HUES64 (cell line): ENCODE measurements around the gene GDF10.

ENCODE experiments used
- H3K27ac ChIP-seq: 2 replicates; pipeline ENCODE4 v1.7.0; 2013; ENCODE audit warnings: low read depth, low read length, inconsistent platforms
- H3K27me3 ChIP-seq: 2 replicates; pipeline ENCODE4 v1.6.1; 2013; ENCODE audit warnings: mild to moderate bottlenecking, low read length; ENCODE audit not compliant: insufficient read depth
- H3K36me3 ChIP-seq: 2 replicates; pipeline ENCODE4 v1.6.1; 2013; ENCODE audit warnings: mild to moderate bottlenecking, low read length; ENCODE audit not compliant: insufficient read depth
- H3K4me1 ChIP-seq: 2 replicates; pipeline ENCODE4 v1.6.1; 2013; ENCODE audit warnings: mild to moderate bottlenecking, low read length, moderate library complexity; ENCODE audit not compliant: insufficient read depth
- H3K4me3 ChIP-seq: 2 replicates; pipeline ENCODE4 v1.5.1; 2013; ENCODE audit warnings: mild to moderate bottlenecking, low read length, moderate library complexity
- H3K9ac ChIP-seq: 2 replicates; pipeline ENCODE4 v1.6.1; 2013; ENCODE audit warnings: mild to moderate bottlenecking, low read depth, low read length
- H3K9me3 ChIP-seq: 2 replicates; pipeline ENCODE4 v1.6.1; 2013; ENCODE audit warnings: low read depth, low read length; ENCODE audit not compliant: insufficient read depth
- WGBS: fragments of 150-250, 120-280 bp; methylation state at CpG from one replicate; pipeline ENCODE4 v1.1.7; 2013; ENCODE audit warnings: missing lambda C conversion rate; 5-methylcytosine and 5-hydroxymethylcytosine counted together

Gene GDF10

DNA sequence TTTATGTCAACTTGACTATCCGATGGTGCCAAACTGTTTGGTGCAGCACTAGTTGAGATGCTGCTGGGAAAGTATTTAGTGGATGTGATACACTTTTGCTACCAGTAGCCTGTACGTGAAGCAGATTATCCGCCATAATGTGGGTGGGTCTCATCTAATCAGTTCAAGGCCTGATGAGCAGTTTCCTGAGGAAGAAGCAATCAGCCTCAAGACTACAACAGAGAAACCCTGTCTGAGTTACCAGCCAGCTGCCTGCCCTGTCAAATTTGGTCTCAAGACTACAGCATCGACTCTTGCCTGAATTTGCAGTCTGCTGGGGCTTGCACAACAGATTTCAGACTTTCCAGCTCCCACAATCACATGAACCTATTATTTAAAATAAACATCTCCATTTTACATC, 37.3 kb downstream of the GDF10 start:
- Histone ChIP-seq H3K36me3 (no peaks in the 10 kb centered on the region), H3K27ac (no peak overlapping the region), H3K27me3 (0 out of 2 replicates have a peak, but pooled peaks cover 6% of the 10 kb centered on the region), H3K4me1 (peaks cover 5% of the 10 kb centered on the region; the same call in 1 of the 2 replicates), H3K9ac (no peak overlapping the region), H3K4me3 (no peak overlapping the region), H3K9me3 (no peaks in the 10 kb centered on the region)
- WGBS = 96% methylated on average over 4 of the region's 4 CpGs

DNA sequence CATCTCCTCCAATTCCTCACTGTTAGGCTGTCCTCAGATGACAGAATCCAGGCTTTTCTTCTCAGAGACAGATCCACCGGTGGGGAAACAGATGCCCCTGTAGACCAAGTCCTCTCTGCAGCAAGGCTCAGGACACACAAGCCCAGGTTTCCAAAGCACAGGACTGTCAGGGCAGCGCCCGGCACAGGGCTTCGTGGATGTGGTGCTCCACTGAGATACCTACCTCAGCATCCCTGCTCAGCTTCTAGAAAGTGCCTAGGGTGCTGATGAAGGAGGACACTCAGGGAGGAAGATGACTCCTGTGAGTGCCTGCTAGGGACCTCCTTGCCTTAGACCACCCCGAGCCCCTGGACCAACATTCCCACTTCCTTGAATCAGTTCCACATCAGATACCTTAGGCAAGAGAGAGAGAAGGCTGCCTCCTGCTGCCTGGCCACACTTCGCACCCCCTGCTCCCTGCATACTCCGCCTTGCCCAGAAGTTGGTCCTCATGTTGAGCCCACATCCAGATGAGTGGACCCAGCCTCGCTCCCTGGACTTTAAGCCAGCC, 39.3 kb downstream of the GDF10 start:
- Histone ChIP-seq H3K9me3 (no peaks in the 10 kb centered on the region), H3K4me3 (no peak overlapping the region), H3K36me3 (no peaks in the 10 kb centered on the region), H3K9ac (no peak overlapping the region), H3K27me3 (0 out of 2 replicates have a peak, but pooled peaks cover 6% of the 10 kb centered on the region), H3K4me1 (peaks cover 12% of the 10 kb centered on the region; the same call in 1 of the 2 replicates), H3K27ac (no peak overlapping the region)
- 93% methylated on average over 8 of the region's 8 CpGs for WGBS

DNA sequence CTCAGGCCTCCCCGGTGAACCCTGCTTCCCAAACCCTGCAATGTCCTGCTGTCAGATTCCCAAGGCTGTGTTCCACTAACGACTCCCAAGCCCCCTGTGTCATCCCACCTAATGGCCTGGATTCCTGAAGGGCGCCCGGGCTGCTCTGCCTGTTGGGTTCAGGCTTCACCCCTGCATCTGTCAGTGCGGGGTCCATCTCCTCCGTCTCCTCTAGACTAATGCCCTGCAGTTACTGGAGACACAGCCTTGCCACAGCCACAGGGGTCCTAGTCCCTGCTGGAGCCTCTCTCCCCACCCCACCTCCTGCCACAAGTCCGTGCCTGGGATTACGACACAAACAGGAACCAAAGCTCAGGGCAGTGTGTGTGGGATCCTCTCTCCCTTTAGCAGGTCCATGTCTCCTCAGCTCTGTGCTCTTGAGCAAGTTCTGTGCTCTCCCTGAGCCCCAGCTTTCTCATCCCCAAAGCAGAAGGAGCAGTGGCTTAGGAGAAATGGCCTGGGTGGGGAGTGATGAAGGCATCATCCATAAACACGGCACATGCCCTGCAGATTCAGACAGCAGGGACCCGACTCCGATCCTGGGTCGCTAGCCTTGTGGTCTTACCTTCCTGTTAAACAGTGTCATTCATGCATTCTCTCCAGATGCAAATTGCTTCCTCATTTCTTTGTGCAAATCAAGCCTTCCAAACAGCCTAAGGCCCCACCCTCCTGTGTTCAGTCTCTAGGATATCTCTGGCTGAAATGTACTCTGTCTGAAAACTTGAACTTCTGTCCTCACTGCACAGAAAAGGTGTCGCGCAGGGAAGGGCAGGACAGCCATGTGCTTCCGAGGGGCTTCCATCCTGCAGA, 40.0 kb downstream of the GDF10 start:
- Histone ChIP-seq H3K27me3 (0 out of 2 replicates have a peak, but pooled peaks cover 3% of the 10 kb centered on the region), H3K36me3 (no peaks in the 10 kb centered on the region), H3K9me3 (no peaks in the 10 kb centered on the region), H3K9ac (no peak overlapping the region), H3K4me3 (no peak overlapping the region), H3K4me1 (peaks cover 12% of the 10 kb centered on the region; the same call in 1 of the 2 replicates), H3K27ac (no peak overlapping the region)
- 89% methylated on average over 15 of the region's 15 CpGs for WGBS

DNA sequence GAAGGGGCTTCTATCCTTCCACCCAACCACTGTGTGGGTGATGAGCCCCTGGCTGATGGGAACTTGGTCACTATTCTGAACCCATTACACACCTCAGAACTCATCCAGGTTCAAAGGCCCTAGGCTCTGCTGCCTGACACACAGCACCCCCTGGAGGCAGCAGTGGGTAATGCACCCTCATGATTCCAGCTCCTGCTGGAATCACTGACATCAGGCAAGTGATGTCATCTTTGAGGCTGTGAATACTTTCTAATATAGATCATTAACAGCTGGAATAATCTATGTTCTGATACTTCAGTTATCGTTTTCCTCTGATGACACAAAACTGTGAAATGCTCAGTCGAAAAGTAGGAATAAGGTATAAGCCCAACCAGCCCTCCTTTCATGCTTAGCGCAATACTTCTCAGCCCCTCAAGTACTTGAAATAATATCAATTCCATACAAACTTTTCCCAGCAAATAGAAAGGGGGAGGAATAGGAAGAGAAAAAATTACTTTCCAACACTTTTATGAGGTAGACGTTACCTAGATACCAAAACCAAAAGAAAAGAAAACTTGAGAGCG, 40.7 kb downstream of the GDF10 start:
- Histone ChIP-seq H3K9ac (no peak overlapping the region), H3K27ac (no peak overlapping the region)
- WGBS = 73% methylated on average over 4 of the region's 5 CpGs

DNA sequence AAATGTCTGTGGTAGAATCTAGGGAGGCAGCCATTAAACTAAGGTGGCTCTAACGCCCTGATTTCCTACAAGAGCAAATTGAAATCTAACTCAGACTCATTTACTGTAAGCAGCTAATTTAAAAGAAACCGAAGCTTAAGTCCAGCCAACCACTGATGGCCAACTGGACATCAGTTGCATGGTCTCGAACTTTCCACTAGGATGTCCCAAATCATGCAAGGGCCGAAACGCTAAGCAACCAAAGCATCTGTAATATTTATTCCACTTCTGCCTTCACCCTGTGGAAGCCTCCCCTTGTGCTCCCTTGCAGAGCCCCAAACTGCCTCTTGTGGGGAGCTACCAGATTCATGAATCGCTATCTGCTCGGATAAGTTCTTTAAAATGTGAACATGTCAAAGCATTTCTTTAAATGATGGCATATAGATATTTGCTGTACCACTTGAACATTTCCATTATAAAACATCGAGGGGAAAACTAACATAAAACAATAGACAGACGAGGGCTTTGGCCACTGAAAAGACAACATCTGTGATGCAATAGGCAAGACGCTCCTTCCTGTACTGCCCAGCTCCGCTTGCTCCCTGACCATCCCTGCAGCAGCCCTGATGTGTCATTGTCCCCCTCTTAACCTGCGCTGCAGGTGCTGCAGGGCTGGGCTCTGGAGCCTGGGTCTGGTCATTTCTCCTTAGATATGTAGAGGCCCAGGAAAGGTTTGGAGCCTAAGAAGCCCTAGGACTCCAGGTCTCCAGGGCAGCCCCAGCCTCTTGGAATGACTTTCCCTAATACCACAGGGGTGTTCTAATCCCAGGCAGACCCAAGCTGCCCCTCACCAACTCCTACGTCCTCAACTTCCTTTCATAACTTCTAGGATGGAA, 45.2 kb downstream of the GDF10 start:
- Histone ChIP-seq H3K9ac (no peak overlapping the region), H3K27me3 (no peaks in the 10 kb centered on the region), H3K36me3 (no peaks in the 10 kb centered on the region), H3K4me1 (peaks cover 12% of the 10 kb centered on the region; the same call in 1 of the 2 replicates), H3K9me3 (no peaks in the 10 kb centered on the region), H3K4me3 (no peak overlapping the region), H3K27ac (no peak overlapping the region)
- WGBS = 92% methylated on average over 13 of the region's 13 CpGs

More for the DNA sequence above, 40.7 kb downstream of the GDF10 start:
- Histone ChIP-seq H3K36me3 (no peaks in the 10 kb centered on the region), H3K9me3 (no peaks in the 10 kb centered on the region), H3K4me3 (no peak overlapping the region), H3K4me1 (peaks cover 12% of the 10 kb centered on the region; the same call in 1 of the 2 replicates), H3K27me3 (no peaks in the 10 kb centered on the region)

DNA sequence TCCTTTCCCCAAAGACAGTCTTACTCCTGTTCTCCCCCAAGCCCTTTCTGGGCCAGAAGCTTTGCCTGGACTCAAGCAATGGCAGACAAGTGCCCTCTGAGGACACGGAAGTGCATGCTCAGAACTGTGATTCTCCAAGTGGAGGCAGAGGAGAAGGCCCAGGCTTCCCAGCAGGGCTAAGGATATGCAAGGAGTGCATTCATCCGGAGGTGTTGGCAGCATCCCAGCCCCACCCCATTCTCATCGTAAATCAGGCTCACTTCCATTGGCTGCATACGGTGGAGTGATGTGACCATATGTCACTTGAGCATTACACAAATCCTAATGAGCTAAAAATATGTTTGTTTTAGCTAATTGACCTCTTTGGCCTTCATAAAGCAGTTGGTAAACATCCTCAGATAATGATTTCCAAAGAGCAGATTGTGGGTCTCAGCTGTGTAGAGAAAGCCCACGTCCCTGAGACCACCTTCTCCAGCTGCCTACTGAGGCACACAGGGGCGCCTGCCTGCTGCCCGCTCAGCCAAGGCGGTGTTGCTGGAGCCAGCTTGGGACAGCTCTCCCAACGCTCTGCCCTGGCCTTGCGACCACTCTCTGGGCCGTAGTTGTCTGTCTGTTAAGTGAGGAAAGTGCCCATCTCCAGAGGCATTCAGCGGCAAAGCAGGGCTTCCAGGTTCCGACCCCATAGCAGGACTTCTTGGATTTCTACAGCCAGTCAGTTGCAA, 46.7 kb downstream of the GDF10 start:
- peaks cover 12% of the 10 kb centered on the region; the same call in 1 of the 2 replicates for H3K4me1 ChIP-seq
- H3K27ac ChIP-seq = no peak overlapping the region
- 94% methylated on average over 13 of the region's 13 CpGs for WGBS
- H3K36me3 ChIP-seq = no peaks in the 10 kb centered on the region
- H3K9me3 ChIP-seq = no peaks in the 10 kb centered on the region
- H3K9ac ChIP-seq = no peak overlapping the region
- no peak overlapping the region for H3K4me3 ChIP-seq
- no peaks in the 10 kb centered on the region for H3K27me3 ChIP-seq

DNA sequence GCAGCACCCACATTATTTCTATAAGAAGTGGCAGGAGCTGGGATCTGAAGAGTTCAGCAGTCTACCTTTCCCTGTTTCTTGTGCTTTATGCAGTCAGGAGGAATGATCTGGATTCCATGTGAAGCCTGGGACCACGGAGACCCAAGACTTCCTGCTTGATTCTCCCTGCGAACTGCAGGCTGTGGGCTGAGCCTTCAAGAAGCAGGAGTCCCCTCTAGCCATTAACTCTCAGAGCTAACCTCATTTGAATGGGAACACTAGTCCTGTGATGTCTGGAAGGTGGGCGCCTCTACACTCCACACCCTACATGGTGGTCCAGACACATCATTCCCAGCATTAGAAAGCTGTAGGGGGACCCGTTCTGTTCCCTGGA, 47.3 kb downstream of the GDF10 start:
- Histone ChIP-seq H3K27ac (no peak overlapping the region), H3K9ac (no peak overlapping the region), H3K4me3 (no peak overlapping the region), H3K36me3 (no peaks in the 10 kb centered on the region), H3K27me3 (no peaks in the 10 kb centered on the region), H3K9me3 (no peaks in the 10 kb centered on the region), H3K4me1 (peaks cover 7% of the 10 kb centered on the region; the same call in 1 of the 2 replicates)
- WGBS = 88% methylated on average over 4 of the region's 4 CpGs

DNA sequence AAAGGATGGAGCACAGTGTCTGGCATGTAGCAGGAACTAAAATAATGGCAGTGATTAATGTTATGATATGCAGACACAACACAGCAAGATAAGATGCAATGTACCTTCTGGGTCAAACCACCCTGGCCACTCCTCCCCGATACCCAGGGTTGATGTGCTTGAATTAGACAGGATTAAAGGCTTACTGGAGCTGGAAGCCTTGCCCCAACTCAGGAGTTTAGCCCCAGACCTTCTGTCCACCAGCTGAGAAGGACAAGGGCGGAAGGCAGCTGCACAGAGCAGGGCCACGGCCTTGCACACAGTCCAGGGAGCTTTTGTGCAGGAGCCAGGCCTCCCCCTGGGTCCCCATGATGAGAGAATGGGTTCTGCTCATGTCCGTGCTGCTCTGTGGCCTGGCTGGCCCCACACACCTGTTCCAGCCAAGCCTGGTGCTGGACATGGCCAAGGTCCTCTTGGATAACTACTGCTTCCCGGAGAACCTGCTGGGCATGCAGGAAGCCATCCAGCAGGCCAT, 48.2 kb downstream of the GDF10 start, which contains the start of gene RBP3:
TSS of gene RBP3 (plus strand) at position 226 of the 514 bp plus-strand sequence. CDS start at position 348, 122 bp downstream.
- no peak within 1 kb of the TSS for H3K4me3 ChIP-seq
- 95% methylated on average over 5 of the region's 5 CpGs for WGBS
- H3K4me1 ChIP-seq = no peaks in the 10 kb centered on the region
- no peak within 1 kb of the TSS for H3K9ac ChIP-seq
- no peaks in the 10 kb centered on the region for H3K36me3 ChIP-seq
- no peak within 1 kb of the TSS for H3K27ac ChIP-seq
- no peaks in the 10 kb centered on the region for H3K9me3 ChIP-seq
- no peaks in the 10 kb centered on the region for H3K27me3 ChIP-seq

DNA sequence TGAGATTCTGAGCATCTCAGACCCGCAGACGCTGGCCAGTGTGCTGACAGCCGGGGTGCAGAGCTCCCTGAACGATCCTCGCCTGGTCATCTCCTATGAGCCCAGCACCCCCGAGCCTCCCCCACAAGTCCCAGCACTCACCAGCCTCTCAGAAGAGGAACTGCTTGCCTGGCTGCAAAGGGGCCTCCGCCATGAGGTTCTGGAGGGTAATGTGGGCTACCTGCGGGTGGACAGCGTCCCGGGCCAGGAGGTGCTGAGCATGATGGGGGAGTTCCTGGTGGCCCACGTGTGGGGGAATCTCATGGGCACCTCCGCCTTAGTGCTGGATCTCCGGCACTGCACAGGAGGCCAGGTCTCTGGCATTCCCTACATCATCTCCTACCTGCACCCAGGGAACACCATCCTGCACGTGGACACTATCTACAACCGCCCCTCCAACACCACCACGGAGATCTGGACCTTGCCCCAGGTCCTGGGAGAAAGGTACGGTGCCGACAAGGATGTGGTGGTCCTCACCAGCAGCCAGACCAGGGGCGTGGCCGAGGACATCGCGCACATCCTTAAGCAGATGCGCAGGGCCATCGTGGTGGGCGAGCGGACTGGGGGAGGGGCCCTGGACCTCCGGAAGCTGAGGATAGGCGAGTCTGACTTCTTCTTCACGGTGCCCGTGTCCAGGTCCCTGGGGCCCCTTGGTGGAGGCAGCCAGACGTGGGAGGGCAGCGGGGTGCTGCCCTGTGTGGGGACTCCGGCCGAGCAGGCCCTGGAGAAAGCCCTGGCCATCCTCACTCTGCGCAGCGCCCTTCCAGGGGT, 48.9 kb downstream of the GDF10 start:
- no peak overlapping the region for H3K27ac ChIP-seq

More for the DNA sequence above, 48.9 kb downstream of the GDF10 start:
- Histone ChIP-seq H3K4me3 (no peak overlapping the region), H3K9me3 (no peaks in the 10 kb centered on the region), H3K4me1 (no peaks in the 10 kb centered on the region), H3K9ac (no peak overlapping the region), H3K27me3 (no peaks in the 10 kb centered on the region), H3K36me3 (no peaks in the 10 kb centered on the region)
- 95% methylated on average over 36 of the region's 36 CpGs for WGBS
